K562 (cell line): ENCODE results near the gene GPR89A. TPM values are rescaled to one million over a fixed set of nuclear protein-coding genes. Genes with fewer than 3 reads are reported as not detected.

Experiments
- ATAC-seq: fragments of 200-7000 bp; cut with Tn5 transposase; 3 replicates; pipeline ENCODE4 v1.9.1; 2020; ENCODE audit warnings: moderate library complexity
- BruUV-seq: library from RNA; stranded (reverse); fragments of 400-500 nt; replicated peaks from 2 replicates; lab custom pipeline; 2021; lab: Mats Ljungman, UMichigan
- CTCF ChIA-PET: fragments of 300-600 bp; formaldehyde crosslinking; extraction: SDS; loops from one replicate; lab custom pipeline; 2021; ENCODE audit warnings: low intra/inter-chr PET ratio; lab: Yijun Ruan, JAX
- POLR2A ChIA-PET: fragments of 300-600, 350-650 bp; sonication (Branson Sonifier 250); formaldehyde crosslinking; extraction: SDS; loops from one replicate; lab custom pipeline; 2021; ENCODE audit warnings: antibody characterized with exemption, inconsistent platforms; lab: Yijun Ruan, JAX
- DNase-seq, 4 experiments: peaks; one replicate each; pipeline versions ENCODE4 v3.0.0 to v3.0.0-alpha.2; 2011 to 2018; ENCODE audit warnings: low spot score in 3 of 4, mixed read lengths in 3 of 4; ENCODE audit errors: extremely low read depth in 1 of 4
- FAIRE-seq: peaks from 2 replicates; lab custom pipeline; 2011; peaks lifted over from hg19 to GRCh38; lab: Jason Lieb, UNC
- H2AFZ ChIP-seq: 2 replicates; pipeline ENCODE4 v1.6.0; 2011; ENCODE audit warnings: low read depth, low read length, control low read depth, inconsistent platforms
- H3K27ac ChIP-seq: fragments of 200-600 bp; 3 replicates; pipeline ENCODE4 v1.8.0; 2011; ENCODE audit warnings: low read depth, mild to moderate bottlenecking, control low read depth, inconsistent platforms, low read length, moderate library complexity, mixed read lengths; ENCODE audit errors: extremely low read depth
- H3K27me3 ChIP-seq, 2 experiments: fragments of 300-600 bp in 1 of 2; 2 replicates in 1 of 2; 3 replicates in 1 of 2; pipeline versions ENCODE4 v1.6.0 to v1.8.0; 2011; ENCODE audit warnings: inconsistent platforms in 2 of 2, low read length in 2 of 2, mild to moderate bottlenecking in 1 of 2, mixed read lengths in 1 of 2, moderate library complexity in 1 of 2; ENCODE audit not compliant: control insufficient read depth in 2 of 2, insufficient read depth in 2 of 2
- H3K36me3 ChIP-seq: fragments of 300-600 bp; 3 replicates; pipeline ENCODE4 v1.8.0; 2011; ENCODE audit warnings: mild to moderate bottlenecking, low read length, inconsistent platforms; ENCODE audit not compliant: control insufficient read depth, insufficient read depth
- H3K4me1 ChIP-seq, 2 experiments: fragments of 200-600 bp in 1 of 2; replicated peaks in 1 of 2; 2 replicates in 1 of 2; 3 replicates in 1 of 2; pipeline versions ENCODE4 v1.5.1 to v1.8.0; 2011; ENCODE audit warnings: inconsistent platforms in 2 of 2, low read length in 2 of 2, mild to moderate bottlenecking in 1 of 2, mixed read lengths in 1 of 2, moderate library complexity in 1 of 2; ENCODE audit not compliant: control insufficient read depth in 2 of 2, insufficient read depth in 2 of 2
- H3K4me2 ChIP-seq: 2 replicates; pipeline ENCODE4 v1.6.1; 2011; ENCODE audit warnings: low read length, control low read depth, inconsistent platforms, mixed read lengths; ENCODE audit not compliant: insufficient read depth
- H3K4me3 ChIP-seq: fragments of 200-600 bp; sonication (generic), shearing (Covaris generic); 2 replicates; pipeline ENCODE4 v1.5.1; 2016; ENCODE audit warnings: control low read depth, inconsistent platforms
- H3K79me2 ChIP-seq: fragments of 200-600 bp; 3 replicates; pipeline ENCODE4 v1.8.0; 2011; ENCODE audit warnings: low read length, inconsistent platforms; ENCODE audit not compliant: control insufficient read depth, insufficient read depth
- H3K9ac ChIP-seq, 2 experiments: 2 replicates each; pipeline versions ENCODE4 v1.6.0 to v1.6.1; 2011; ENCODE audit warnings: low read depth in 2 of 2, low read length in 2 of 2, control low read depth in 1 of 2, inconsistent platforms in 1 of 2, mild to moderate bottlenecking in 1 of 2, mixed read lengths in 1 of 2; ENCODE audit not compliant: insufficient read depth in 1 of 2
- H3K9me1 ChIP-seq: one replicate; pipeline ENCODE4 v1.6.0; 2011; ENCODE audit warnings: inconsistent platforms, mild to moderate bottlenecking, low read length, moderate library complexity; ENCODE audit not compliant: control insufficient read depth, insufficient read depth
- H3K9me3 ChIP-seq: replicated peaks from 2 replicates; pipeline ENCODE4 v1.5.1; 2011; ENCODE audit warnings: low read depth, low read length, inconsistent platforms; ENCODE audit not compliant: control insufficient read depth, insufficient read depth
- H4K20me1 ChIP-seq: replicated peaks from 2 replicates; pipeline ENCODE4 v1.6.1; 2011; ENCODE audit warnings: low read length, inconsistent platforms, mixed read lengths; ENCODE audit not compliant: control insufficient read depth, insufficient read depth
- CTCF ChIP-seq, 3 experiments: IDR thresholded peaks in 2 of 3; conservative IDR thresholded peaks in 1 of 3; 2 replicates each; pipeline ENCODE4 v1.5.1; 2011 to 2012; ENCODE audit warnings: low read length in 3 of 3, mild to moderate bottlenecking in 3 of 3, control low read depth in 2 of 3, improper control_type of control experiment in 1 of 3, inconsistent platforms in 1 of 3, low read depth in 1 of 3, mixed read lengths in 1 of 3, moderate library complexity in 1 of 3; ENCODE audit not compliant: insufficient read depth in 2 of 3
- FOSL1 ChIP-seq: fragments of 200-800 bp; sonication (Bioruptor generic); conservative IDR thresholded peaks from 2 replicates; pipeline ENCODE4 v1.6.1; 2016; ENCODE audit warnings: missing genetic modification characterization, missing compliant biosample characterization
- FOXA3 ChIP-seq, 2 experiments: fragments of 450-650 bp in 1 of 2; sonication (generic) in 1 of 2; formaldehyde crosslinking; IDR thresholded peaks in 1 of 2; conservative IDR thresholded peaks in 1 of 2; 2 replicates each; pipeline versions ENCODE4 v1.4.0 to v1.8.0; 2020 to 2022; ENCODE audit warnings: mild to moderate bottlenecking in 2 of 2, missing genetic modification reagents in 1 of 2
- TAF9B ChIP-seq: fragments of 450-650 bp; IDR thresholded peaks from 2 replicates; pipeline ENCODE4 v1.6.1; 2018; ENCODE audit warnings: mild to moderate bottlenecking; ENCODE audit not compliant: partially characterized antibody
- XRCC3 ChIP-seq: fragments of 450-650 bp; IDR thresholded peaks from 2 replicates; pipeline ENCODE4 v1.6.1; 2017; ENCODE audit warnings: mild to moderate bottlenecking, moderate library complexity
- WGBS: fragments of 100-300 bp; shearing (Covaris generic); methylation state at CpG from one replicate; pipeline ENCODE4 v1.1.6; 2016; ENCODE audit warnings: low coverage, mixed read lengths; ENCODE audit not compliant: insufficient coverage; ENCODE audit errors: missing lambda C conversion rate; 5-methylcytosine and 5-hydroxymethylcytosine counted together
- in situ Hi-C: fragments of 300-500 bp; cut with MboI; formaldehyde crosslinking; loops from 4 replicates; pipeline ENCODE4 v1.15.0; 2018; ENCODE audit warnings: inconsistent platforms, mixed read lengths
- intact Hi-C: fragments of 100-400 bp; cut with micrococcal nuclease; formaldehyde crosslinking; loops from 2 replicates; pipeline ENCODE4 v1.14.2; 2022
- polyA plus RNA-seq, 8 experiments: library from polyadenylated mRNA; depleted of rRNA in 4 of 8; stranded (reverse) in 5 of 8; unstranded in 3 of 8; fragments of >200 nt; fragmentation: Nextera tagmentation in 2 of 8; fragmentation: Illumina TruSeq in 1 of 8; extraction: Ambion mirVana in 2 of 8; extraction: Trizol in 1 of 8; gene quantifications; 2 replicates each; pipeline versions ENCODE4 v1.2.1 to v1.2.3, GENCODE V29; 2011 to 2014; ENCODE audit warnings: inconsistent platforms in 1 of 8, missing spikeins in 1 of 8
- total RNA-seq, 7 experiments: library from RNA; depleted of rRNA in 6 of 7; stranded (reverse); fragments of >200 nt in 6 of 7; fragmentation: Illumina TruSeq in 2 of 7; extraction: Trizol in 2 of 7; gene quantifications; 2 replicates each; pipeline versions ENCODE4 v1.2.1 to v1.2.3, GENCODE V29; 2011 to 2021; ENCODE audit warnings: low replicate concordance in 1 of 7
- TF ChIP-seq, protein P1 (sequence below): IDR thresholded peaks from 2 replicates; pipeline ENCODE4 v1.6.1; 2011; ENCODE audit warnings: borderline replicate concordance, low read depth, mild to moderate bottlenecking, moderate library complexity, low read length; ENCODE audit not compliant: insufficient read depth, poor library complexity, severe bottlenecking
- TF ChIP-seq, protein P2 (sequence below): fragments of 150-350 bp; conservative IDR thresholded peaks from 2 replicates; pipeline ENCODE4 v1.6.1; 2014; ENCODE audit warnings: low read length

Gene GPR89A
- total and polyA plus RNA-seq, 9 of the 15 experiments (the other 6 are each of a cell fraction or from before 2014, with no cell fraction given): 23.0 to 63.4 (median 37.4) TPM

GRCh38 chr1:145711213-145711651 is 103.4 kb downstream of the GPR89A start:
- Histone ChIP-seq H3K4me3 (no peak overlapping the region), H3K4me1 (0 out of 5 replicates have a peak, but pooled peaks cover 0 to 4% of the 10 kb centered on the region in 2 experiments), H3K27me3 (peaks cover 10 to 27% of the 10 kb centered on the region in 2 experiments; a peak in 4 of 5 replicates), H3K9ac (no peak overlapping the region), H3K36me3 (no peaks in the 10 kb centered on the region), H4K20me1 (0 out of 2 replicates have a peak, but pooled peaks cover 4% of the 10 kb centered on the region), H3K4me2 (no peak overlapping the region), H2AFZ (no peak overlapping the region), H3K79me2 (no peaks in the 10 kb centered on the region), H3K9me3 (no peaks in the 10 kb centered on the region), H3K9me1 (no peaks in the 10 kb centered on the region), H3K27ac (no peak overlapping the region)
- TF ChIP-seq FOSL1 (tag): no peak
- TF ChIP-seq, protein P1, sequence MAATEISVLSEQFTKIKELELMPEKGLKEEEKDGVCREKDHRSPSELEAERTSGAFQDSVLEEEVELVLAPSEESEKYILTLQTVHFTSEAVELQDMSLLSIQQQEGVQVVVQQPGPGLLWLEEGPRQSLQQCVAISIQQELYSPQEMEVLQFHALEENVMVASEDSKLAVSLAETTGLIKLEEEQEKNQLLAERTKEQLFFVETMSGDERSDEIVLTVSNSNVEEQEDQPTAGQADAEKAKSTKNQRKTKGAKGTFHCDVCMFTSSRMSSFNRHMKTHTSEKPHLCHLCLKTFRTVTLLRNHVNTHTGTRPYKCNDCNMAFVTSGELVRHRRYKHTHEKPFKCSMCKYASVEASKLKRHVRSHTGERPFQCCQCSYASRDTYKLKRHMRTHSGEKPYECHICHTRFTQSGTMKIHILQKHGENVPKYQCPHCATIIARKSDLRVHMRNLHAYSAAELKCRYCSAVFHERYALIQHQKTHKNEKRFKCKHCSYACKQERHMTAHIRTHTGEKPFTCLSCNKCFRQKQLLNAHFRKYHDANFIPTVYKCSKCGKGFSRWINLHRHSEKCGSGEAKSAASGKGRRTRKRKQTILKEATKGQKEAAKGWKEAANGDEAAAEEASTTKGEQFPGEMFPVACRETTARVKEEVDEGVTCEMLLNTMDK: no peak
- TF ChIP-seq, protein P2, sequence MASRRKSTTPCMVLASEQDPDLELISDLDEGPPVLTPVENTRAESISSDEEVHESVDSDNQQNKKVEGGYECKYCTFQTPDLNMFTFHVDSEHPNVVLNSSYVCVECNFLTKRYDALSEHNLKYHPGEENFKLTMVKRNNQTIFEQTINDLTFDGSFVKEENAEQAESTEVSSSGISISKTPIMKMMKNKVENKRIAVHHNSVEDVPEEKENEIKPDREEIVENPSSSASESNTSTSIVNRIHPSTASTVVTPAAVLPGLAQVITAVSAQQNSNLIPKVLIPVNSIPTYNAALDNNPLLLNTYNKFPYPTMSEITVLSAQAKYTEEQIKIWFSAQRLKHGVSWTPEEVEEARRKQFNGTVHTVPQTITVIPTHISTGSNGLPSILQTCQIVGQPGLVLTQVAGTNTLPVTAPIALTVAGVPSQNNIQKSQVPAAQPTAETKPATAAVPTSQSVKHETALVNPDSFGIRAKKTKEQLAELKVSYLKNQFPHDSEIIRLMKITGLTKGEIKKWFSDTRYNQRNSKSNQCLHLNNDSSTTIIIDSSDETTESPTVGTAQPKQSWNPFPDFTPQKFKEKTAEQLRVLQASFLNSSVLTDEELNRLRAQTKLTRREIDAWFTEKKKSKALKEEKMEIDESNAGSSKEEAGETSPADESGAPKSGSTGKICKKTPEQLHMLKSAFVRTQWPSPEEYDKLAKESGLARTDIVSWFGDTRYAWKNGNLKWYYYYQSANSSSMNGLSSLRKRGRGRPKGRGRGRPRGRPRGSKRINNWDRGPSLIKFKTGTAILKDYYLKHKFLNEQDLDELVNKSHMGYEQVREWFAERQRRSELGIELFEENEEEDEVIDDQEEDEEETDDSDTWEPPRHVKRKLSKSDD: no peak
- no peak for TF ChIP-seq CTCF (IDR thresholded peaks at IDR 0.05 in 2 of 3, conservative IDR thresholded peaks at IDR 0.05 in 1 of 3; ENCODE audit: insufficient read depth in 2 of 3, low read depth in 1 of 3, low read length in 3 of 3)
- TF ChIP-seq FOXA3 (CRISPR knock-in tag; conservative IDR thresholded peaks at IDR 0.05 in 1 of 2, IDR thresholded peaks at IDR 0.05 in 1 of 2): no peak
- TF ChIP-seq XRCC3: no peak
- no peak for TF ChIP-seq TAF9B
- FAIRE-seq (no peak), ATAC-seq (no peak), DNase-seq (no peak)
- ChIA-PET POLR2A (interaction anchor here (0.6 to 0.8 kb wide), 2 partner anchors 9 to 98 kb away, joined by 3 to 4 read pairs; no protein-coding TSS in a partner anchor), CTCF (no interaction called here)
- intact Hi-C loops: no loop called here
- in situ Hi-C loops: no loop called here
- BruUV-seq: no TSS peak
- WGBS: 4% methylated on average over 3 of the region's 3 CpGs
